Astrocyte of the spinal cord (primary cell): ENCODE results near the gene SMO.
"Not testable (repeated sequence)": the region's sequence is repeated elsewhere in the genome, so short reads cannot be mapped to it uniquely, and the experiment has no call there.

ENCODE experiments used
- DNase-seq: peaks from one replicate; pipeline ENCODE4 v3.0.0; 2011; ENCODE audit warnings: low read depth, low spot score
- H3K4me3 ChIP-seq: 2 replicates; pipeline ENCODE4 v1.5.1; 2011; ENCODE audit warnings: low read depth, mild to moderate bottlenecking, low read length, moderate library complexity
- CTCF ChIP-seq: IDR thresholded peaks from 2 replicates; pipeline ENCODE4 v1.5.1; 2012; ENCODE audit warnings: low read depth, mild to moderate bottlenecking, low read length, inconsistent platforms
- in situ Hi-C: cut with HindIII; loops from 2 replicates; pipeline ENCODE4 v1.10.0; 2017; ENCODE audit warnings: low sequenced_read_pairs

The SMO gene

DNA sequence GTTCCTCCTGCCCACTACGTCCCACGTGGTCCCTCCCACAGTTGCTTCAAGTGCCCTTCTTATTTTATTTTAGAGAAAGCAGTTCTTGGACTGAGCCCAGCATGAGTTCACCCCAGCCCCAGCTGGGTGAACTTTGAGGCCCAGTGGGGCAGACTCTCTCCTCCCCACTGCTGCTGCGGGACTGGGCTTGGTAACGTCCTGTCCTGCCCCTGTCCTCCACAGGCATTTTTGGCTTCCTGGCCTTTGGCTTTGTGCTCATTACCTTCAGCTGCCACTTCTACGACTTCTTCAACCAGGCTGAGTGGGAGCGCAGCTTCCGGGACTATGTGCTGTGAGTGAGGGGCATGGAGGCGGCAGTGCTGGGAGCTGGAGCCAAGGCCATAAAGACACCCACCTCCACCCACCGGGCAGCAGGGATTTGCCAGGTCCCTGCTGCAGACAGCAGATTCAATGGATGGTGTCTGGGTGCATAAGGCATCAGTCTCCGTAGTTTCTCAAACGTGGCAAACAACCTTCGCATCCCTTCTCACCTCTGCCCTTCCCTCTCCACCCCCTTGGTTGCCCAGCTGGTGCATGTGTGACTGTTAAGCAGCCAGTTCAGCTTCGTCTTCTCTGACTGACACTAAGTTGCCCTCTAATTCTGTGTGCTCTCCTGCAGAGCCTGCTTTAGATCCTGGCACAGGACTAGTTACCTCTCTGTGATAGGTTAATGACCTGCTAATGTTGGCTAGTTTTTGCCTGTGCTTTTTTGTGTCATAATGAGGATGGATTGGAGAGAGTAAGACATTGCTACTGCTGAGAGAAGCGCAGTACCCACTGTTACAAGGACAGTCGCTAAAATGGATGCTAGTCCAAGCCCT lies 20.9 kb downstream of the SMO start:
- H3K4me3 ChIP-seq, result no peak overlapping the region
- DNase-seq, result no peak
- TF ChIP-seq CTCF, result no peak
- in situ Hi-C loops, result no loop called here

DNA sequence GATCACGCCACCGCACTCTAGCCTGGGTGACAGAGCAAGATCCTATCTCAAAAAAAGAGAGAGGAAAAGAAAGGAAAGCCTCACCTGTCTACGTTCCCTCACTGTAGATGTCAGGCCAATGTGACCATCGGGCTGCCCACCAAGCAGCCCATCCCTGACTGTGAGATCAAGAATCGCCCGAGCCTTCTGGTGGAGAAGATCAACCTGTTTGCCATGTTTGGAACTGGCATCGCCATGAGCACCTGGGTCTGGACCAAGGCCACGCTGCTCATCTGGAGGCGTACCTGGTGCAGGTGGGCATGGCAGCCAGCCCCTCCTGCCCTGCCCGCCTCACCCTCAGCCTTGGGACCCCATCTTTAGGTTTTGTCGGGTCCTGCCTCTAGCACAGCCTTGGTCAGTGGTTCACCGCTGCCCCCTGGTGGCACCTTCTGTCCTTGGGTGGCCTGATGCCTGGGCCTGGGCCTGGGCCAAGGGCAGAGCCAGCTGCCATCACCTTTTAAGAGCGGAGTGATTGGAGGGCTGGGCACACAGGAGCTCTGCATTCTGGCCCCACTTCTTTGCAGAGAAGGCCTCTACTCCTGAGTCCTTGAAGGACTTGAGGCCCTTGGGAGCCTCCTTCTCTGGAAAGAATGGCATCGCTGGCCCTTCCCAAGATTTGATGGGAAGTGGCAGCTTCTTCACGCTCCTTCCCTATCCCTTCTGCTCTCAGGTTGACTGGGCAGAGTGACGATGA lies 22.0 kb downstream of the SMO start:
- H3K4me3 ChIP-seq, result no peak overlapping the region
- TF ChIP-seq CTCF, result peak; percentile 91
- in situ Hi-C loops, result no loop called here
- peak; percentile 45 for DNase-seq

DNA sequence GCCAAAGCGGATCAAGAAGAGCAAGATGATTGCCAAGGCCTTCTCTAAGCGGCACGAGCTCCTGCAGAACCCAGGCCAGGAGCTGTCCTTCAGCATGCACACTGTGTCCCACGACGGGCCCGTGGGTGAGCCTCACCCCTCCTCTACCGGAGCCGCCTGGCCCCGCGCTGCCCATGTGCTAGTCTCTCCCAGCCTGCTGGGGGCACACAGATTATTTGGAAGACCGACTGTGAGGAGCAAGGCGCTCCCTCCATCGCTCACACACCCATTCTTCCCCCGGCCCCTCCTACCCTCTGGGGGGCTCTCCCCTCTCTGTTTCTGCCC lies 22.5 kb downstream of the SMO start:
- DNase-seq, result no peak
- in situ Hi-C loops, result no loop called here
- TF ChIP-seq CTCF, result no peak
- no peak overlapping the region for H3K4me3 ChIP-seq

DNA sequence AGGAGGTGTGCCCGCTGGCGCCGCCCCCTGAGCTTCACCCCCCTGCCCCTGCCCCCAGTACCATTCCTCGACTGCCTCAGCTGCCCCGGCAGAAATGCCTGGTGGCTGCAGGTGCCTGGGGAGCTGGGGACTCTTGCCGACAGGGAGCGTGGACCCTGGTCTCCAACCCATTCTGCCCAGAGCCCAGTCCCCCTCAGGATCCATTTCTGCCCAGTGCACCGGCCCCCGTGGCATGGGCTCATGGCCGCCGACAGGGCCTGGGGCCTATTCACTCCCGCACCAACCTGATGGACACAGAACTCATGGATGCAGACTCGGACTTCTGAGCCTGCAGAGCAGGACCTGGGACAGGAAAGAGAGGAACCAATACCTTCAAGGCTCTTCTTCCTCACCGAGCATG lies 23.7 kb downstream of the SMO start:
- TF ChIP-seq CTCF, result no peak
- in situ Hi-C loops, result no loop called here
- H3K4me3 ChIP-seq, result no peak overlapping the region
- no peak for DNase-seq

GRCh38 chr7:129212596-129212995 lies 24.2 kb downstream of the SMO start:
- H3K4me3 ChIP-seq, result no peak overlapping the region
- no peak for TF ChIP-seq CTCF
- no peak for DNase-seq
- in situ Hi-C loops, result no loop called here

GRCh38 chr7:129213828-129214227 lies 25.4 kb downstream of the SMO start:
- no peak for TF ChIP-seq CTCF
- in situ Hi-C loops, result no loop called here
- H3K4me3 ChIP-seq, result no peak overlapping the region
- no peak for DNase-seq

DNA sequence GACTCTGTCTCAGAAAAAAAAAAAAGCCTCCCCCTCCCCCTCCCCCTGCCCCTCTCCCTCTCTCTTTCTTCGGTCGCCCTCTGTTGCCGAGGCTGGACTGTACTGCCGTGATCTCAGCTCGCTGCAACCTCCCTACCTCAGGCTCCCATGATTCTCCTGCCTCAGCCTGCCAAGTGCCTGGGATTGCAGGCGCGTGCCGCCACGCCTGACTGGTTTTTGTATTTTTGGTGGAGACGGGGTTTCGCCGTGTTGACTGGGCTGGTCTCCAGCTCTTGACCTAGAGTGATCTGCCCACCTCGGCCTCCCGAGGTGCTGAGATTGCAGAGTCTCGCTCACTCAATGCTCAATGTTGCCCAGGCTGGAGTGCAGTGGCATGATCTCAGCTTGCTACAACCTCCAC lies 27.3 kb downstream of the SMO start:
- H3K4me3 ChIP-seq, DNase-seq, in situ Hi-C loops: not testable (repeated sequence)

GRCh38 chr7:129216101-129216715 lies 27.8 kb downstream of the SMO start:
- H3K4me3 ChIP-seq, in situ Hi-C loops, DNase-seq: not testable (repeated sequence)

GRCh38 chr7:129216821-129217416 lies 28.5 kb downstream of the SMO start:
- in situ Hi-C loops, H3K4me3 ChIP-seq, DNase-seq: not testable (repeated sequence)
